HepG2 (cell line): Measurements from ENCODE around the gene C4BPA. TPM values are rescaled to one million over a fixed set of nuclear protein-coding genes. Genes with fewer than 3 reads are reported as not detected.
A peak's percentile ranks its signal among the peaks of the same experiment; 100 is the strongest.

ENCODE experiments used
- GZF1 ChIP-seq: sonication (generic); formaldehyde crosslinking; IDR thresholded peaks from 2 replicates; pipeline ENCODE4 v1.5.1; 2020; ENCODE audit warnings: mild to moderate bottlenecking, missing genetic modification reagents
- HMGA1 ChIP-seq: sonication (generic); formaldehyde crosslinking; conservative IDR thresholded peaks from 2 replicates; pipeline ENCODE4 v1.4.0; 2020; ENCODE audit warnings: missing genetic modification reagents
- HOXA3 ChIP-seq: sonication (generic); formaldehyde crosslinking; IDR thresholded peaks from 2 replicates; pipeline ENCODE4 v1.5.0; 2020; ENCODE audit warnings: missing genetic modification reagents
- HOXA9 ChIP-seq: sonication (generic); formaldehyde crosslinking; IDR thresholded peaks from 2 replicates; pipeline ENCODE4 v1.8.1; 2022; ENCODE audit warnings: missing genetic modification reagents, mild to moderate bottlenecking, moderate library complexity, borderline replicate concordance
- KMT2B ChIP-seq: IDR thresholded peaks from 2 replicates; pipeline ENCODE4 v1.6.1; 2016; ENCODE audit warnings: missing genetic modification reagents, missing compliant biosample characterization
- MIER2 ChIP-seq: IDR thresholded peaks from 2 replicates; pipeline ENCODE4 v1.6.1; 2016; ENCODE audit warnings: missing biosample characterization, missing genetic modification reagents
- NFIC ChIP-seq: IDR thresholded peaks from 2 replicates; pipeline ENCODE4 v1.6.1; 2012; ENCODE audit warnings: mild to moderate bottlenecking, low read length, inconsistent platforms
- NFYB ChIP-seq: sonication (generic); formaldehyde crosslinking; IDR thresholded peaks from 2 replicates; pipeline ENCODE4 v1.4.0; 2020; ENCODE audit warnings: missing genetic modification reagents
- POGZ ChIP-seq: sonication (generic); formaldehyde crosslinking; IDR thresholded peaks from 2 replicates; pipeline ENCODE4 v1.4.0; 2020; ENCODE audit warnings: mild to moderate bottlenecking, missing genetic modification reagents
- RAD21 ChIP-seq: fragments of 450-650 bp; formaldehyde crosslinking; IDR thresholded peaks from 2 replicates; pipeline ENCODE4 v1.5.0; 2020; ENCODE audit warnings: mild to moderate bottlenecking
- RBFOX2 ChIP-seq: fragments of 200-400 bp; formaldehyde crosslinking; IDR thresholded peaks from 2 replicates; pipeline ENCODE4 v1.6.1; 2017; ENCODE audit warnings: low read depth, mild to moderate bottlenecking, low read length
- RFX1 ChIP-seq: fragments of 450-650 bp; IDR thresholded peaks from 2 replicates; pipeline ENCODE4 v1.6.1; 2017
- SMC3 ChIP-seq: IDR thresholded peaks from 2 replicates; pipeline ENCODE4 v1.6.1; 2011; ENCODE audit warnings: low read length, improper control_type of control experiment
- SRF ChIP-seq: IDR thresholded peaks from 2 replicates; pipeline ENCODE4 v1.6.1; 2011; ENCODE audit warnings: mild to moderate bottlenecking, low read depth, low read length, moderate library complexity
- TBP ChIP-seq: sonication (generic); formaldehyde crosslinking; IDR thresholded peaks from 2 replicates; pipeline ENCODE4 v1.5.0; 2020; ENCODE audit warnings: missing genetic modification reagents
- TBX3 ChIP-seq: fragments of 450-650 bp; IDR thresholded peaks from 2 replicates; pipeline ENCODE4 v1.6.1; 2017; ENCODE audit warnings: antibody characterized with exemption, mild to moderate bottlenecking, inconsistent platforms, borderline replicate concordance
- TEAD3 ChIP-seq: optimal IDR thresholded peaks from 2 replicates; pipeline ENCODE3; 2016; ENCODE audit warnings: borderline replicate concordance
- U2AF1 ChIP-seq: fragments of 200-400 bp; formaldehyde crosslinking; optimal IDR thresholded peaks from 2 replicates; pipeline ENCODE3; 2017; ENCODE audit warnings: mild to moderate bottlenecking, low read depth, low read length
- ZNF124 ChIP-seq: sonication (generic); formaldehyde crosslinking; IDR thresholded peaks from 2 replicates; pipeline ENCODE4 v1.4.0; 2020; ENCODE audit warnings: missing genetic modification reagents
- ZNF224 ChIP-seq: sonication (generic); formaldehyde crosslinking; IDR thresholded peaks from 2 replicates; pipeline ENCODE4 v1.5.0; 2020; ENCODE audit warnings: mild to moderate bottlenecking, missing genetic modification reagents
- ZNF33A ChIP-seq: sonication (generic); formaldehyde crosslinking; IDR thresholded peaks from 2 replicates; pipeline ENCODE4 v1.5.1; 2020; ENCODE audit warnings: missing genetic modification reagents, mild to moderate bottlenecking, moderate library complexity, borderline replicate concordance
- ZNF441 ChIP-seq: sonication (generic); formaldehyde crosslinking; IDR thresholded peaks from 2 replicates; pipeline ENCODE4 v1.7.0; 2021; ENCODE audit warnings: missing genetic modification reagents, borderline replicate concordance
- ZNF629 ChIP-seq: sonication (generic); formaldehyde crosslinking; conservative IDR thresholded peaks from 2 replicates; pipeline ENCODE4 v1.5.0; 2020; ENCODE audit warnings: missing genetic modification reagents
- ZNF772 ChIP-seq: sonication (generic); formaldehyde crosslinking; IDR thresholded peaks from 2 replicates; pipeline ENCODE4 v1.5.0; 2020; ENCODE audit warnings: mild to moderate bottlenecking, missing genetic modification reagents
- ZSCAN9 ChIP-seq: IDR thresholded peaks from 2 replicates; pipeline ENCODE4 v1.6.1; 2016; ENCODE audit warnings: borderline replicate concordance
- polyA plus RNA-seq, 8 experiments: library from polyadenylated mRNA; depleted of rRNA in 3 of 8; stranded (reverse) in 7 of 8; unstranded in 1 of 8; fragments of >200 nt; fragmentation: Illumina TruSeq in 4 of 8; extraction: Trizol in 4 of 8; gene quantifications; 2 replicates each; pipeline versions ENCODE4 v1.2.1 to v1.2.3, GENCODE V29; 2011 to 2016; ENCODE audit warnings: low read depth in 4 of 8, missing spikeins in 1 of 8, mixed read lengths in 1 of 8; ENCODE audit not compliant: insufficient read depth in 1 of 8
- total RNA-seq, 5 experiments: library from RNA; depleted of rRNA; stranded (reverse); fragments of >200 nt; fragmentation: Illumina TruSeq; extraction: Trizol; gene quantifications; 2 replicates each; pipeline ENCODE4 v1.2.3, GENCODE V29; 2016; ENCODE audit warnings: low read depth in 1 of 5
- TF ChIP-seq, protein P1 (sequence below): sonication (generic); formaldehyde crosslinking; IDR thresholded peaks from 2 replicates; pipeline ENCODE4 v1.8.1; 2023; ENCODE audit warnings: missing genetic modification reagents, inconsistent platforms, borderline replicate concordance
- TF ChIP-seq, protein P2 (sequence below): sonication (generic); formaldehyde crosslinking; IDR thresholded peaks from 2 replicates; pipeline ENCODE4 v1.5.1; 2020; ENCODE audit warnings: missing genetic modification reagents, mild to moderate bottlenecking, borderline replicate concordance
- TF ChIP-seq, protein P3 (sequence below): sonication (generic); formaldehyde crosslinking; IDR thresholded peaks from 2 replicates; pipeline ENCODE4 v1.4.0; 2020; ENCODE audit warnings: missing genetic modification reagents

The C4BPA gene
- total and polyA plus RNA-seq, 2 of the 13 experiments (the other 11 are each of a cell fraction or from before 2014, with no cell fraction given), result 32.1 to 60.1 TPM

DNA sequence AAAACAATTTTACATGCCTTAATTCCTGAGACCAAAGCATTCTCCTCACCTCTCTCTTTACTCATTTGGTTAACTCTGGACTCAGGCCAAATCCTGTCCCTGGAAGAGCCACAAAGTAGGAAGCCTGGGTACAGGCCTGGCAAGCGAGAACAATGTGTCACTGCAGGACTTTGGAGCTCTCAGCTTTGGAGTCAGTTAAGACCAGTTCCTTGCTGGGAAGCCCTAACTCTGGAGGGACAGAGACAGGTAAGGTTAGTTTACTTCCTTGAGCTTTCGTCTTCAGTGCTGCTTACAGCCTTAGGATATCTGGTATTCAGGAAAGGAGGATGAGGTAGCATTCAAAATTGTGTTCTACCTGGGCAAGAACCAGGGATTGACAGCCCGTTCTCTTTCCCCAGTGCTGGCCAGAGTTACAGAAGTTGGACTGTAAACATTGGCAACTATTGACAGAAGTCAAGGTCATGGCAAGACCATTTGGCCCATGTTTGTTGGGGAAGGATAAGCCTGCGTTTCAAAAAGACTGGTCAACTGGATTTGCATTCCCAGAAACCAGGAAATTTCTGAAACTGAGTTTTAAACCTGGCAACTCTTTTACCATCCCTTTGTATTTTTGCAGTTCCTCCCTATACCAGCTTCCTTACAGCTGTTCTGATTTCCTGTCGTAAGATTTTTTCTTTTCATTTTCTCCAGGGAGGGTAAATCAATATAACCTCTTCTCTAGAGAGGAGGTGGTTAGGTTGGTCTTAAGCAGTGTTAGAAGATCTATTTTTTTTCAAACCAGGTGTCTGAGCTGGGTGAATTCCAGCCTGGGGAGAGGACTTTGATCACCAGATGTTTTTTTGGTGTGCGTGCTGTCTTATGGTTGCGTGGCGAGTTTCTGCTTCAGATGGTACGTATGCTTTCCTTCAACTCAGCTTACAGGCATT, 15.1 kb upstream of the C4BPA start, which contains the start of gene C4BPB (continued):
- TF ChIP-seq U2AF1 (no peak), SRF (no peak), GZF1 (CRISPR knock-in tag) (no peak), ZSCAN9 (peak; percentile 81; the same call in 1 of the 2 replicates), HMGA1 (CRISPR knock-in tag) (no peak), ZNF441 (CRISPR knock-in tag) (no peak), KMT2B (CRISPR knock-in tag) (no peak; the same call in 1 of the 2 replicates), HOXA9 (CRISPR knock-in tag) (no peak), SMC3 (no peak), NFIC (peak; percentile 94), MIER2 (0 out of 2 replicates have a peak, but pooled peaks have one; percentile 28), ZNF629 (CRISPR knock-in tag) (0 out of 2 replicates have a peak, but pooled peaks have one; percentile 14), TBP (CRISPR knock-in tag) (no peak), ZNF224 (no peak), POGZ (CRISPR knock-in tag) (peak; percentile 85), ZNF124 (CRISPR knock-in tag) (peak; percentile 58; the same call in 1 of the 2 replicates), TBX3 (0 out of 2 replicates have a peak, but pooled peaks have one; percentile 42), RFX1 (no peak), ZNF33A (no peak), RBFOX2 (peak; percentile 59; the same call in 1 of the 2 replicates), NFYB (CRISPR knock-in tag) (no peak), ZNF772 (CRISPR knock-in tag) (no peak), TEAD3 (peak; percentile 43), HOXA3 (CRISPR knock-in tag) (peak; percentile 77), RAD21 (CRISPR knock-in tag) (peak; percentile 25; the same call in 1 of the 2 replicates)
- TF ChIP-seq, protein P1, sequence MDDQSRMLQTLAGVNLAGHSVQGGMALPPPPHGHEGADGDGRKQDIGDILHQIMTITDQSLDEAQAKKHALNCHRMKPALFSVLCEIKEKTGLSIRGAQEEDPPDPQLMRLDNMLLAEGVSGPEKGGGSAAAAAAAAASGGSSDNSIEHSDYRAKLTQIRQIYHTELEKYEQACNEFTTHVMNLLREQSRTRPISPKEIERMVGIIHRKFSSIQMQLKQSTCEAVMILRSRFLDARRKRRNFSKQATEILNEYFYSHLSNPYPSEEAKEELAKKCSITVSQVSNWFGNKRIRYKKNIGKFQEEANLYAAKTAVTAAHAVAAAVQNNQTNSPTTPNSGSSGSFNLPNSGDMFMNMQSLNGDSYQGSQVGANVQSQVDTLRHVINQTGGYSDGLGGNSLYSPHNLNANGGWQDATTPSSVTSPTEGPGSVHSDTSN (CRISPR knock-in tag), result no peak
- TF ChIP-seq, protein P2, sequence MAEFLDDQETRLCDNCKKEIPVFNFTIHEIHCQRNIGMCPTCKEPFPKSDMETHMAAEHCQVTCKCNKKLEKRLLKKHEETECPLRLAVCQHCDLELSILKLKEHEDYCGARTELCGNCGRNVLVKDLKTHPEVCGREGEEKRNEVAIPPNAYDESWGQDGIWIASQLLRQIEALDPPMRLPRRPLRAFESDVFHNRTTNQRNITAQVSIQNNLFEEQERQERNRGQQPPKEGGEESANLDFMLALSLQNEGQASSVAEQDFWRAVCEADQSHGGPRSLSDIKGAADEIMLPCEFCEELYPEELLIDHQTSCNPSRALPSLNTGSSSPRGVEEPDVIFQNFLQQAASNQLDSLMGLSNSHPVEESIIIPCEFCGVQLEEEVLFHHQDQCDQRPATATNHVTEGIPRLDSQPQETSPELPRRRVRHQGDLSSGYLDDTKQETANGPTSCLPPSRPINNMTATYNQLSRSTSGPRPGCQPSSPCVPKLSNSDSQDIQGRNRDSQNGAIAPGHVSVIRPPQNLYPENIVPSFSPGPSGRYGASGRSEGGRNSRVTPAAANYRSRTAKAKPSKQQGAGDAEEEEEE (CRISPR knock-in tag), result no peak
- TF ChIP-seq, protein P3, sequence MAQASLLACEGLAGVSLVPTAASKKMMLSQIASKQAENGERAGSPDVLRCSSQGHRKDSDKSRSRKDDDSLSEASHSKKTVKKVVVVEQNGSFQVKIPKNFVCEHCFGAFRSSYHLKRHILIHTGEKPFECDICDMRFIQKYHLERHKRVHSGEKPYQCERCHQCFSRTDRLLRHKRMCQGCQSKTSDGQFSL (CRISPR knock-in tag), result no peak
